ENCODE measurements around the gene BICDL2.

The BICDL2 gene

DNA sequence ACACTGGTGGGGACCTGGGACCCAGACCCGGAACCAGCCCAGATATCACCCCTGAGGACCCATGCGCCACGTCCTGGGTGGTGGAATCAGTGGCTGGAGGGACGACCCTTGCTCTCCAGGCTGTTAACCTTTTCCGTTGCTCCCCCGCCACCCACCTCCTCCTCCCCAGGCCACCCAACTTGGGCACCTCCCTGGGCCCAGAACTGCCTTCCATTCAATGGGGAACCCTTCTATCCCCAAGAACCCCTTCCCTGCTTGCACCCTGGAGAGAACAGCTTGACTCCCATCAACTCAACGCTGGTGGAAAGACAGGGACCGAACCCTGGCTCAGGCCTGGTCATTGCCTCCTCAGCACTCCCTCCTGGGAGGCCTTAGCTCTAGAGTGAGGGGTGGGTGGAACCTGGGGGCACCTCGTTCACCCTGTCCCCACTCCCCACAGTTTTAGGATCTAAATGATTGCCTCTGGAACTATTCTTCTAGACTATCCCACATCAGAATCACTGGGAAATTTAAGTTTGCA is 23.0 kb upstream of the BICDL2 start:
- H4K91ac ChIP-seq (ENCODE audit: low read depth, low read length) = peak overlapping the region; percentile 78
- H3K4me1 ChIP-seq (ENCODE audit: control insufficient read depth in 1 of 2, insufficient read depth in 2 of 2, low read length in 2 of 2) = peaks cover 11 to 12% of the 10 kb centered on the region in 2 experiments
- H2BK12ac ChIP-seq (ENCODE audit: low read length) = peak overlapping the region; percentile 30
- no CpG with 5 or more reads among the region's 9 CpGs for WGBS (ENCODE audit: extremely low coverage, insufficient coverage, insufficient read length)
- no peak overlapping the region for H2AK5ac ChIP-seq (ENCODE audit: low read length)
- H4K12ac ChIP-seq (ENCODE audit: low read depth, low read length) = peak overlapping the region; percentile 7
- peak overlapping the region; percentile 71 for H3K4me2 ChIP-seq (ENCODE audit: low read length)
- H3K27ac ChIP-seq (ENCODE audit: low read depth, low read length) = peak overlapping the region; percentile 46
- H3K36me3 ChIP-seq (ENCODE audit: control insufficient read depth in 1 of 2, insufficient read depth in 2 of 2, low read length in 2 of 2) = peaks cover under 1% of the 10 kb centered on the region in 2 experiments
- H3K14ac ChIP-seq (ENCODE audit: low read length) = peak overlapping the region; percentile 55
- peak overlapping the region; percentile 80 for H4K8ac ChIP-seq (ENCODE audit: low read depth, low read length)
- H2BK5ac ChIP-seq (ENCODE audit: low read depth, low read length, poor library complexity) = no peak overlapping the region
- H2AFZ ChIP-seq (ENCODE audit: insufficient read depth, low read length, poor library complexity) = peak overlapping the region; percentile 39
- peak overlapping the region; percentile 18 for H3K4ac ChIP-seq (ENCODE audit: low read depth, low read length)
- peaks cover 5% of the 10 kb centered on the region for H3K79me2 ChIP-seq (ENCODE audit: control insufficient read depth, insufficient read depth, low read length, poor library complexity)
- peak overlapping the region; percentile 3 for H2BK120ac ChIP-seq (ENCODE audit: insufficient read depth, low read length, poor library complexity)
- H3K9me3 ChIP-seq (ENCODE audit: insufficient read depth, low read depth, low read length) = no peaks in the 10 kb centered on the region
- peak overlapping the region; percentile 73 for H3K9ac ChIP-seq (ENCODE audit: low read length)
- DNase-seq = no peak
- no peak overlapping the region for H3K23ac ChIP-seq (ENCODE audit: low read length)
- H3K27me3 ChIP-seq (ENCODE audit: insufficient read depth, low read length) = no peaks in the 10 kb centered on the region
- H3K18ac ChIP-seq (ENCODE audit: low read length) = peak overlapping the region; percentile 41
- no peak overlapping the region for H3K4me3 ChIP-seq (ENCODE audit: low read depth, low read length)
- H3K79me1 ChIP-seq (ENCODE audit: low read length) = peaks cover 10% of the 10 kb centered on the region

DNA sequence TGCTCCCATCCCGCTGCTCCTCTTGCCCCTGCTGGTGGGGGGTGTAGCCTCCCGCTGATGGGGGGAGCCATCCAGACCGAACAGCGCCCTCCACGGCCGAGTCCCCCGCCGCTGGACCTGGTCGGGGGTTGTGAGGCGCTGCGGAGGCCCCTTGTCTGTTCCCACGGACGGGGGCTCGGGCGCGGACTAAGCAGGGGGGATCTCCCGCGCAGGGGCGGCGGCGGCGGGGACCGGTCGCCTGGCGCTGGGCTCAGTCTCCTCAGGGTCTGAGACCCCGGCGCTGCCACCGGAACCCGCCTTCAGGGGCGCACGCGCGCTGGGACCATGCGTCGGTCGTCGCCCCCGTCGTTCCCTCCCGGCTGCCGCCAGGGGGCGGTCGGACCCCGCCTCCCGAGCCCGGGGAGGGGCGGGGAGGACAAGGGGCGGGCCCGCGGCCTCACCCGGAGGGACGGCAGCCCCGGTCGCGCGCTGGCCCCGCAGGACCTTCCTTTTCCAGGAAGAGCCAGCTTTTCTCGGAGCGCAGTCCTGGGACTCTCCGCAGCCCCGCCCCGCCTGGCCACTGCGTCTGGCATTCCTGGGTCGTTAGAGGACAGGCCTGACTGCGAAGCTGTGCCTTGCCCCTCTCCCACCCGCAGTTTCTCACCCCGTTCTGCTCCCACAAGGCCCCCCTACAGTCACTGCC is 22.4 kb upstream of the BICDL2 start:
- peaks cover 10 to 11% of the 10 kb centered on the region in 2 experiments for H3K4me1 ChIP-seq (ENCODE audit: control insufficient read depth in 1 of 2, insufficient read depth in 2 of 2, low read length in 2 of 2)
- H3K4me2 ChIP-seq (ENCODE audit: low read length) = peak overlapping the region; percentile 87
- no peaks in the 10 kb centered on the region for H3K27me3 ChIP-seq (ENCODE audit: insufficient read depth, low read length)
- no peak overlapping the region for H3K23ac ChIP-seq (ENCODE audit: low read length)
- H2BK12ac ChIP-seq (ENCODE audit: low read length) = peak overlapping the region; percentile 74
- H3K9me3 ChIP-seq (ENCODE audit: insufficient read depth, low read depth, low read length) = no peaks in the 10 kb centered on the region
- H4K12ac ChIP-seq (ENCODE audit: low read depth, low read length) = peak overlapping the region; percentile 99
- H2AFZ ChIP-seq (ENCODE audit: insufficient read depth, low read length, poor library complexity) = peak overlapping the region; percentile 95
- peak overlapping the region; percentile 95 for H2BK120ac ChIP-seq (ENCODE audit: insufficient read depth, low read length, poor library complexity)
- H3K4ac ChIP-seq (ENCODE audit: low read depth, low read length) = peak overlapping the region; percentile 80
- H3K18ac ChIP-seq (ENCODE audit: low read length) = peak overlapping the region; percentile 98
- H3K36me3 ChIP-seq (ENCODE audit: control insufficient read depth in 1 of 2, insufficient read depth in 2 of 2, low read length in 2 of 2) = peaks cover 2 to 4% of the 10 kb centered on the region in 2 experiments
- H4K8ac ChIP-seq (ENCODE audit: low read depth, low read length) = peak overlapping the region; percentile 100
- WGBS (ENCODE audit: extremely low coverage, insufficient coverage, insufficient read length) = no CpG with 5 or more reads among the region's 67 CpGs
- DNase-seq = peak; percentile 93 to 96
- H4K91ac ChIP-seq (ENCODE audit: low read depth, low read length) = peak overlapping the region; percentile 97
- H3K4me3 ChIP-seq (ENCODE audit: low read depth, low read length) = peak overlapping the region; percentile 88
- peak overlapping the region; percentile 57 for H2AK5ac ChIP-seq (ENCODE audit: low read length)
- H3K79me2 ChIP-seq (ENCODE audit: control insufficient read depth, insufficient read depth, low read length, poor library complexity) = peaks cover 5% of the 10 kb centered on the region
- H3K27ac ChIP-seq (ENCODE audit: low read depth, low read length) = peak overlapping the region; percentile 46
- H3K9ac ChIP-seq (ENCODE audit: low read length) = peak overlapping the region; percentile 80
- peak overlapping the region; percentile 99 for H3K14ac ChIP-seq (ENCODE audit: low read length)
- H3K79me1 ChIP-seq (ENCODE audit: low read length) = peaks cover 10% of the 10 kb centered on the region
- peak overlapping the region; percentile 54 for H2BK5ac ChIP-seq (ENCODE audit: low read depth, low read length, poor library complexity)

DNA sequence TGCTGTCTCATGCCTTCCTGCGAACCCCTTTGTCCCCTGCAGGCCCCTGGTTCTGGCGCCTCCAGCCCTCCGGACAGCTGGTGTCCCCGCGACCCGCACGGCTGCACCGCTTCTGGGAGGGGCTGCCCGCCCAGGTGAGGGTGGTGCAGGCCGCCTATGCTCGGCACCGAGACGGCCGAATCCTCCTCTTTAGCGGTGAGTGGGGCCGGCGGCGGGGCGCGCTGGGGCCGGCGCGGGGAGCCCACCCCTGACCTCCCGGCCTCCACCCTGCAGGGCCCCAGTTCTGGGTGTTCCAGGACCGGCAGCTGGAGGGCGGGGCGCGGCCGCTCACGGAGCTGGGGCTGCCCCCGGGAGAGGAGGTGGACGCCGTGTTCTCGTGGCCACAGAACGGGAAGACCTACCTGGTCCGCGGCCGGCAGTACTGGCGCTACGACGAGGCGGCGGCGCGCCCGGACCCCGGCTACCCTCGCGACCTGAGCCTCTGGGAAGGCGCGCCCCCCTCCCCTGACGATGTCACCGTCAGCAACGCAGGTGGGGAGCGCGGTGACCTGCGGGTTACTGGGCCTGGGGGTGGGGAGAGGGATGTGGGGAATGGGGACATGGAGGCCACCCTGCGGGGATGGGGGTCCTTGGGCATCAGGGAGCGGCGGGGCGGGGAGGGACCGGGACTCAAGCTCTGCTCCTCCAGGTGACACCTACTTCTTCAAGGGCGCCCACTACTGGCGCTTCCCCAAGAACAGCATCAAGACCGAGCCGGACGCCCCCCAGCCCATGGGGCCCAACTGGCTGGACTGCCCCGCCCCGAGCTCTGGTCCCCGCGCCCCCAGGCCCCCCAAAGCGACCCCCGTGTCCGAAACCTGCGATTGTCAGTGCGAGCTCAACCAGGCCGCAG is 21.6 kb upstream of the BICDL2 start:
- WGBS (ENCODE audit: extremely low coverage, insufficient coverage, insufficient read length) = no CpG with 5 or more reads among the region's 77 CpGs
- Histone ChIP-seq H3K4me3 (ENCODE audit: low read depth, low read length) (peak overlapping the region; percentile 88), H4K91ac (ENCODE audit: low read depth, low read length) (peak overlapping the region; percentile 97), H3K79me2 (ENCODE audit: control insufficient read depth, insufficient read depth, low read length, poor library complexity) (peaks cover 5% of the 10 kb centered on the region), H3K79me1 (ENCODE audit: low read length) (peaks cover 10% of the 10 kb centered on the region), H2BK12ac (ENCODE audit: low read length) (no peak overlapping the region), H4K12ac (ENCODE audit: low read depth, low read length) (peak overlapping the region; percentile 99), H3K14ac (ENCODE audit: low read length) (peak overlapping the region; percentile 99), H2AFZ (ENCODE audit: insufficient read depth, low read length, poor library complexity) (peak overlapping the region; percentile 95), H3K23ac (ENCODE audit: low read length) (no peak overlapping the region), H2BK120ac (ENCODE audit: insufficient read depth, low read length, poor library complexity) (peak overlapping the region; percentile 95), H4K8ac (ENCODE audit: low read depth, low read length) (peak overlapping the region; percentile 100), H2BK5ac (ENCODE audit: low read depth, low read length, poor library complexity) (no peak overlapping the region), H3K18ac (ENCODE audit: low read length) (peak overlapping the region; percentile 98), H3K27ac (ENCODE audit: low read depth, low read length) (no peak overlapping the region), H3K4ac (ENCODE audit: low read depth, low read length) (peak overlapping the region; percentile 80), H3K4me2 (ENCODE audit: low read length) (peak overlapping the region; percentile 87), H2AK5ac (ENCODE audit: low read length) (no peak overlapping the region), H3K36me3 (ENCODE audit: control insufficient read depth in 1 of 2, insufficient read depth in 2 of 2, low read length in 2 of 2) (peaks cover 2 to 7% of the 10 kb centered on the region in 2 experiments), H3K4me1 (ENCODE audit: control insufficient read depth in 1 of 2, insufficient read depth in 2 of 2, low read length in 2 of 2) (peaks cover 10 to 11% of the 10 kb centered on the region in 2 experiments), H3K27me3 (ENCODE audit: insufficient read depth, low read length) (no peaks in the 10 kb centered on the region), H3K9me3 (ENCODE audit: insufficient read depth, low read depth, low read length) (no peaks in the 10 kb centered on the region), H3K9ac (ENCODE audit: low read length) (peak overlapping the region; percentile 80)
- DNase-seq = peak in 1 of 2 donors; percentile 27

All from trophoblast cell (in vitro differentiated cells and primary cell).